Measurements from ENCODE around the gene KIF2C. TPM values are rescaled to one million over a fixed set of nuclear protein-coding genes. Genes with fewer than 3 reads are reported as not detected.
"Not testable (repeated sequence)": the region's sequence is repeated elsewhere in the genome, so short reads cannot be mapped to it uniquely, and the experiment has no call there.

The KIF2C gene
- polyA plus RNA-seq, 3 donors: 0.13 to 0.29 (median 0.24) TPM

GRCh38 chr1:44733784-44734183, 5.9 kb upstream of the KIF2C start:
- TF ChIP-seq CTCF (IDR thresholded peaks at IDR 0.05): no peak
- Histone ChIP-seq H3K9ac (ENCODE audit: insufficient read depth, low read length, poor library complexity, severe bottlenecking) (no peak overlapping the region), H3K4me2 (replicated peaks; ENCODE audit: extremely low read depth, low read length, poor library complexity, severe bottlenecking) (no peak overlapping the region), H3K27ac (ENCODE audit: low read depth in 1 of 2, low read length in 2 of 2) (no peak overlapping the region), H3K4me1 (ENCODE audit: control insufficient read depth in 1 of 2, insufficient read depth in 2 of 2, low read length in 2 of 2) (peaks cover 29% of the 10 kb centered on the region in 2 donors), H3K36me3 (replicated peaks in 1 of 2; ENCODE audit: control insufficient read depth in 1 of 2, insufficient read depth in 2 of 2, low read length in 2 of 2) (no peaks in the 10 kb centered on the region), H3K4me3 (replicated peaks in 1 of 3; ENCODE audit: low read depth in 2 of 3, low read length in 3 of 3) (no peak overlapping the region), H2AFZ (ENCODE audit: insufficient read depth, low read depth, low read length, poor library complexity, severe bottlenecking) (no peak overlapping the region), H3K9me3 (replicated peaks in 1 of 2; ENCODE audit: control insufficient read depth in 1 of 2, insufficient read depth in 1 of 2, low read length in 2 of 2) (no peaks in the 10 kb centered on the region), H3K27me3 (ENCODE audit: control insufficient read depth in 2 of 2, insufficient read depth in 2 of 2, low read length in 2 of 2) (no peaks in the 10 kb centered on the region), H4K20me1 (ENCODE audit: insufficient read depth, low read length) (no peaks in the 10 kb centered on the region), H3K79me2 (ENCODE audit: insufficient read depth, low read length) (no peaks in the 10 kb centered on the region)
- Mint-ChIP-seq H3K36me3 (no peaks in the 10 kb centered on the region), H3K4me3 (no peak overlapping the region), H3K9me3 (peaks cover 0 to 3% (median 0%) of the 10 kb centered on the region in 7 donors), H3K27ac (no peak overlapping the region), H3K27me3 (ENCODE audit: low read depth in 3 of 3) (peaks cover 0 to 5% (median 4%) of the 10 kb centered on the region in 3 donors), H3K4me1 (peaks cover 30% of the 10 kb centered on the region)
- no CpG with 5 or more reads among the region's 1 CpG for WGBS (ENCODE audit: insufficient coverage)
- intact Hi-C loops (cut with micrococcal nuclease): loop anchor here (5.0 kb wide), 2 partner anchors 89 to 569 kb away; no protein-coding TSS in a partner anchor
- no peak for DNase-seq

GRCh38 chr1:44735992-44736391, 3.6 kb upstream of the KIF2C start:
- WGBS (ENCODE audit: insufficient coverage): no CpG with 5 or more reads among the region's 1 CpG

GRCh38 chr1:44738953-44739306, 707 bp upstream of the KIF2C start:
- peak overlapping the region; percentile 72 for H3K9ac ChIP-seq (ENCODE audit: insufficient read depth, low read length, poor library complexity, severe bottlenecking)
- peak overlapping the region; percentile 90 for H2AFZ ChIP-seq (ENCODE audit: insufficient read depth, low read depth, low read length, poor library complexity, severe bottlenecking)
- H3K9me3 ChIP-seq (replicated peaks in 1 of 2; ENCODE audit: control insufficient read depth in 1 of 2, insufficient read depth in 1 of 2, low read length in 2 of 2); H3K27me3 Mint-ChIP-seq (ENCODE audit: low read depth in 3 of 3); H3K9me3 Mint-ChIP-seq; DNase-seq; intact Hi-C loops (cut with micrococcal nuclease); H4K20me1 ChIP-seq (ENCODE audit: insufficient read depth, low read length); H3K27me3 ChIP-seq (ENCODE audit: control insufficient read depth in 2 of 2, insufficient read depth in 2 of 2, low read length in 2 of 2): not testable (repeated sequence)
- H3K36me3 ChIP-seq (replicated peaks in 1 of 2; ENCODE audit: control insufficient read depth in 1 of 2, insufficient read depth in 2 of 2, low read length in 2 of 2): peaks cover 4 to 16% of the 10 kb centered on the region in 2 donors
- H3K36me3 Mint-ChIP-seq: peaks cover 10 to 23% of the 10 kb centered on the region in 2 donors
- H3K79me2 ChIP-seq (ENCODE audit: insufficient read depth, low read length): peaks cover 38% of the 10 kb centered on the region
- H3K4me3 ChIP-seq (replicated peaks in 1 of 3; ENCODE audit: low read depth in 2 of 3, low read length in 3 of 3): peak overlapping the region; percentile 73 to 93 (median 93)
- no CpG with 5 or more reads among the region's 1 CpG for WGBS (ENCODE audit: insufficient coverage)
- H3K27ac ChIP-seq (ENCODE audit: low read depth in 1 of 2, low read length in 2 of 2): peak overlapping the region; percentile 71 to 95
- H3K4me1 Mint-ChIP-seq: peaks cover 30% of the 10 kb centered on the region
- H3K27ac Mint-ChIP-seq: peak overlapping the region; percentile 95 to 98 (median 96)
- peak overlapping the region; percentile 98 for H3K4me2 ChIP-seq (replicated peaks; ENCODE audit: extremely low read depth, low read length, poor library complexity, severe bottlenecking)
- peak overlapping the region; percentile 95 to 96 for H3K4me3 Mint-ChIP-seq
- H3K4me1 ChIP-seq (ENCODE audit: control insufficient read depth in 1 of 2, insufficient read depth in 2 of 2, low read length in 2 of 2): peaks cover 20 to 26% of the 10 kb centered on the region in 2 donors

More at GRCh38 chr1:44735992-44736391, 3.6 kb upstream of the KIF2C start:
- H3K9me3 Mint-ChIP-seq: peaks cover 0 to 3% (median 0%) of the 10 kb centered on the region in 7 donors
- no peak for TF ChIP-seq CTCF (IDR thresholded peaks at IDR 0.05)
- no peak overlapping the region for H3K4me3 Mint-ChIP-seq
- Histone ChIP-seq H3K9ac (ENCODE audit: insufficient read depth, low read length, poor library complexity, severe bottlenecking) (no peak overlapping the region), H3K4me1 (ENCODE audit: control insufficient read depth in 1 of 2, insufficient read depth in 2 of 2, low read length in 2 of 2) (peaks cover 26 to 34% of the 10 kb centered on the region in 2 donors), H3K79me2 (ENCODE audit: insufficient read depth, low read length) (peaks cover 13% of the 10 kb centered on the region), H3K9me3 (replicated peaks in 1 of 2; ENCODE audit: control insufficient read depth in 1 of 2, insufficient read depth in 1 of 2, low read length in 2 of 2) (no peaks in the 10 kb centered on the region), H4K20me1 (ENCODE audit: insufficient read depth, low read length) (no peaks in the 10 kb centered on the region), H3K4me2 (replicated peaks; ENCODE audit: extremely low read depth, low read length, poor library complexity, severe bottlenecking) (no peak overlapping the region), H3K36me3 (replicated peaks in 1 of 2; ENCODE audit: control insufficient read depth in 1 of 2, insufficient read depth in 2 of 2, low read length in 2 of 2) (no peaks in the 10 kb centered on the region), H3K27me3 (ENCODE audit: control insufficient read depth in 2 of 2, insufficient read depth in 2 of 2, low read length in 2 of 2) (no peaks in the 10 kb centered on the region), H2AFZ (ENCODE audit: insufficient read depth, low read depth, low read length, poor library complexity, severe bottlenecking) (no peak overlapping the region), H3K27ac (ENCODE audit: low read depth in 1 of 2, low read length in 2 of 2) (no peak overlapping the region), H3K4me3 (replicated peaks in 1 of 3; ENCODE audit: low read depth in 2 of 3, low read length in 3 of 3) (no peak overlapping the region)
- H3K27me3 Mint-ChIP-seq (ENCODE audit: low read depth in 3 of 3): peaks cover 0 to 5% (median 4%) of the 10 kb centered on the region in 3 donors
- DNase-seq: no peak
- H3K27ac Mint-ChIP-seq: no peak overlapping the region
- intact Hi-C loops (cut with micrococcal nuclease): no loop called here
- peaks cover 0 to 2% of the 10 kb centered on the region in 2 donors for H3K36me3 Mint-ChIP-seq
- peaks cover 32% of the 10 kb centered on the region for H3K4me1 Mint-ChIP-seq

Measured in CD14-positive monocyte (primary cell).